Caco-2 (cell line): Measurements from ENCODE around the gene KCNQ1OT1. TPM values are rescaled to one million over a fixed set of nuclear protein-coding genes. Genes with fewer than 3 reads are reported as not detected.
A peak's percentile ranks its signal among the peaks of the same experiment; 100 is the strongest.

Experiments
- BruUV-seq: library from RNA; stranded (reverse); fragments of 400-500 nt; replicated peaks from 2 replicates; lab custom pipeline; 2021; lab: Mats Ljungman, UMichigan
- CTCF ChIA-PET: fragments of 300-600 bp; sonication (Branson Sonifier 250); formaldehyde crosslinking; loops from one replicate; lab custom pipeline; 2022; ENCODE audit warnings: antibody characterized with exemption; lab: Charles Lee
- POLR2A ChIA-PET: fragments of 300-600 bp; sonication (Branson Sonifier 250); formaldehyde crosslinking; loops from one replicate; lab custom pipeline; 2022; ENCODE audit warnings: antibody characterized with exemption; lab: Charles Lee
- DNase-seq, 2 experiments: peaks; one replicate each; pipeline versions ENCODE4 v3.0.0 to v3.0.0-alpha.2; 2020 to 2022
- H3K27me3 ChIP-seq: replicated peaks from 2 replicates; pipeline ENCODE4 v1.6.0; 2011; ENCODE audit warnings: low read length; ENCODE audit not compliant: control insufficient read depth, insufficient read depth
- H3K36me3 ChIP-seq: 2 replicates; pipeline ENCODE4 v1.5.1; 2011; ENCODE audit warnings: low read length; ENCODE audit not compliant: control insufficient read depth, insufficient read depth
- H3K4me1 ChIP-seq: fragments of 250-450 bp; sonication (Bioruptor Pico); 2 replicates; pipeline ENCODE4 v1.5.1; 2020; ENCODE audit warnings: mild to moderate bottlenecking
- H3K4me3 ChIP-seq: 2 replicates; pipeline ENCODE4 v1.5.1; 2011; ENCODE audit warnings: low read depth, mild to moderate bottlenecking, control low read depth, low read length
- H3K9me3 ChIP-seq: fragments of 250-450 bp; sonication (Bioruptor Pico); 2 replicates; pipeline ENCODE4 v1.5.1; 2020; ENCODE audit warnings: mild to moderate bottlenecking, moderate library complexity
- H3K27ac Mint-ChIP-seq: one replicate; pipeline ENCODE4 v1.8.0; 2022; ENCODE audit warnings: mixed read lengths; ENCODE audit not compliant: unreplicated experiment
- H3K27me3 Mint-ChIP-seq: one replicate; pipeline ENCODE4 v1.8.0; 2022; ENCODE audit warnings: mixed read lengths; ENCODE audit not compliant: insufficient read depth, unreplicated experiment
- H3K36me3 Mint-ChIP-seq: one replicate; pipeline ENCODE4 v1.8.0; 2022; ENCODE audit warnings: mild to moderate bottlenecking, mixed read lengths; ENCODE audit not compliant: insufficient read depth, unreplicated experiment
- H3K4me1 Mint-ChIP-seq: one replicate; pipeline ENCODE4 v1.8.0; 2022; ENCODE audit warnings: low read depth, mixed read lengths; ENCODE audit not compliant: unreplicated experiment
- H3K4me3 Mint-ChIP-seq: one replicate; pipeline ENCODE4 v1.8.0; 2022; ENCODE audit warnings: mild to moderate bottlenecking, moderate library complexity, mixed read lengths; ENCODE audit not compliant: unreplicated experiment
- H3K9me3 Mint-ChIP-seq: one replicate; pipeline ENCODE4 v1.8.0; 2022; ENCODE audit warnings: mixed read lengths; ENCODE audit not compliant: unreplicated experiment
- CTCF ChIP-seq, 2 experiments: fragments of 200-600 bp in 1 of 2; IDR thresholded peaks; 1 replicate in 1 of 2; 2 replicates in 1 of 2; pipeline versions ENCODE4 v1.5.1 to v1.8.0; 2011 to 2022; ENCODE audit warnings: antibody characterized with exemption in 1 of 2, control low read depth in 1 of 2, inconsistent platforms in 1 of 2, low read depth in 1 of 2, low read length in 1 of 2, mild to moderate bottlenecking in 1 of 2, moderate library complexity in 1 of 2; ENCODE audit not compliant: insufficient read depth in 1 of 2, severe bottlenecking in 1 of 2, unreplicated experiment in 1 of 2
- intact Hi-C: fragments of 100-400 bp; cut with micrococcal nuclease; formaldehyde crosslinking; loops from one replicate; pipeline ENCODE4 v1.10.0; 2022; ENCODE audit not compliant: unreplicated experiment
- total RNA-seq: library from RNA; stranded (reverse); gene quantifications from 2 replicates; pipeline ENCODE4 v1.2.3, GENCODE V29; 2022

The KCNQ1OT1 gene
- total RNA-seq, 1 experiment from 2014 or later = 7.5 TPM

GRCh38 chr11:2687223-2687530 lies 12.6 kb downstream of the KCNQ1OT1 start:
- ChIA-PET POLR2A (no interaction called here), CTCF (no interaction called here)
- Mint-ChIP-seq H3K36me3 (peaks cover 61% of the 10 kb centered on the region), H3K9me3 (no peaks in the 10 kb centered on the region), H3K4me3 (no peak overlapping the region), H3K4me1 (peaks cover 25% of the 10 kb centered on the region), H3K27me3 (no peaks in the 10 kb centered on the region), H3K27ac (no peak overlapping the region)
- Histone ChIP-seq H3K27me3 (no peaks in the 10 kb centered on the region), H3K4me1 (no peaks in the 10 kb centered on the region; the same call in 1 of the 2 replicates), H3K9me3 (no peaks in the 10 kb centered on the region), H3K4me3 (no peak overlapping the region), H3K36me3 (peaks cover 20% of the 10 kb centered on the region)
- BruUV-seq = no TSS peak
- no peak for TF ChIP-seq CTCF (IDR thresholded peaks at IDR 0.05; ENCODE audit: insufficient read depth in 1 of 2, low read depth in 1 of 2, low read length in 1 of 2, severe bottlenecking in 1 of 2, unreplicated experiment in 1 of 2)
- intact Hi-C loops = loop anchor here (5.0 kb wide), 1 partner anchor 155 kb away; no protein-coding TSS in a partner anchor
- peak in 1 of 2 experiments; percentile 30 for DNase-seq

DNA sequence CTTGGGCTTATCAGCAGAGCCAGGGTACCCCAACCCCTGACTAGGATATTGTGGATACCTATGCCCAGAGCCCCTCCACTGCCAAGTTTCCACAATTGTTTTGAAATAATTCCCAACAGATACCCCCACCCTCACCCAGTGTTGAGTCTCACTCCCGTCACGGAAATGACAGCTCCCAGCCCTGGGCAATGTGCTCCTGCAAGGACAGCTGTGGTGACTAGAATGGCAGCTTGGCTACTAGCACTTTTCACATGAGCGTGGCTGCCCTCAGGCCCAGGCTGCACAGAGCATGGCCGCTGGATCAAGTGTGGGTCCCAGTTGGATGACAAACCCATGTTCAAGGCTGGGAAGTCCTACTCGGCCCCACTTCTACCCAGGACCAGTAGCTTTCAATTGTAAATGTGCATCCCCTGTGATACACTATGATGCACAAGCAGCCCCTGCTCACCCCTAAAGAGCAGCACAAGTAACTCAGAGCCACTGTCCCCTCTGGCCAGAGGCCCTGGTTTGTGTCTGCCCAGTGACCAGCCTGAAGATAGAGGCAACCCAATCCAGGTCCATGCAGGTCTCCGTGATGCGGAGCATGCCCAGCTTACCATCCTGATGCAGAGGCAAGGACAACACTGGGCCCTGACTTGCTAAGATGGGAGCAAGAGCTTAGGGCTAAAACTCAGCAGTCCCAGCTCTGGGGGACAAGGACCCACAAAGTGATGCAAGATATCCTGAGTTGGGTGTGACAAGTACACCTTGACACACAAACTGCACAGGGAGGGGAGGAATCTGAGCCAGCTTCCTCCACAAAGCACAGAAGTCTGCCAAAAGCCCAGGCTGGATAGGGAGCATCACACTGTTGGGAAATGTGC lies 13.2 kb downstream of the KCNQ1OT1 start:
- POLR2A ChIA-PET = no interaction called here

More for the DNA sequence above, 13.2 kb downstream of the KCNQ1OT1 start:
- H3K36me3 ChIP-seq = peaks cover 20% of the 10 kb centered on the region
- no peaks in the 10 kb centered on the region for H3K27me3 ChIP-seq
- no peaks in the 10 kb centered on the region; the same call in 1 of the 2 replicates for H3K4me1 ChIP-seq
- Mint-ChIP-seq H3K4me3 (no peak overlapping the region), H3K27me3 (no peaks in the 10 kb centered on the region), H3K27ac (no peak overlapping the region), H3K4me1 (peaks cover 25% of the 10 kb centered on the region), H3K9me3 (no peaks in the 10 kb centered on the region), H3K36me3 (peaks cover 61% of the 10 kb centered on the region)
- CTCF ChIA-PET = no interaction called here
- DNase-seq = peak in 1 of 2 experiments; percentile 26
- no peak for TF ChIP-seq CTCF (IDR thresholded peaks at IDR 0.05; ENCODE audit: insufficient read depth in 1 of 2, low read depth in 1 of 2, low read length in 1 of 2, severe bottlenecking in 1 of 2, unreplicated experiment in 1 of 2)
- no peak overlapping the region for H3K4me3 ChIP-seq
- BruUV-seq = no TSS peak
- H3K9me3 ChIP-seq = no peaks in the 10 kb centered on the region
- intact Hi-C loops = loop anchor here (5.0 kb wide), 1 partner anchor 154 kb away; no protein-coding TSS in a partner anchor
